IMR-90 (cell line): Measurements from ENCODE around the gene TULP4. TPM values are rescaled to one million over a fixed set of nuclear protein-coding genes. Genes with fewer than 3 reads are reported as not detected.

Experiments
- ATAC-seq: fragments of 200-7000 bp; cut with Tn5 transposase; 2 replicates; pipeline ENCODE4 v1.9.1; 2020; ENCODE audit warnings: low read depth, mild to moderate bottlenecking, moderate library complexity
- BruUV-seq: library from RNA; stranded (reverse); fragments of 400-500 nt; replicated peaks from 2 replicates; lab custom pipeline; 2021; lab: Mats Ljungman, UMichigan
- CTCF ChIA-PET: fragments of 300-600 bp; formaldehyde crosslinking; extraction: SDS; loops from one replicate; lab custom pipeline; 2021; ENCODE audit warnings: antibody characterized with exemption; lab: Yijun Ruan, JAX
- POLR2A ChIA-PET: fragments of 300-600 bp; sonication (Branson Sonifier 250); formaldehyde crosslinking; loops from one replicate; lab custom pipeline; 2022; ENCODE audit warnings: antibody characterized with exemption; ENCODE audit not compliant: unreplicated experiment; lab: Charles Lee
- DNase-seq: peaks from one replicate; pipeline ENCODE4 v3.0.0; 2013
- H2AFZ ChIP-seq: replicated peaks from 2 replicates; pipeline ENCODE3; 2013; ENCODE audit warnings: low read length, mild to moderate bottlenecking; ENCODE audit not compliant: poor library complexity
- H2AK5ac ChIP-seq: 2 replicates; pipeline ENCODE4 v1.6.1; 2013; ENCODE audit warnings: low read depth, low read length, inconsistent platforms
- H2AK9ac ChIP-seq: replicated peaks from 2 replicates; pipeline ENCODE3; 2013; ENCODE audit warnings: mild to moderate bottlenecking, low read depth, low read length, moderate library complexity; ENCODE audit not compliant: poor library complexity
- H2BK120ac ChIP-seq: 2 replicates; pipeline ENCODE4 v1.6.1; 2013; ENCODE audit warnings: low read depth, low read length, inconsistent platforms
- H2BK15ac ChIP-seq: 3 replicates; pipeline ENCODE4 v1.6.1; 2013; ENCODE audit warnings: low read depth, low read length, inconsistent platforms
- H2BK20ac ChIP-seq: 2 replicates; pipeline ENCODE4 v1.6.1; 2013; ENCODE audit warnings: low read depth, mild to moderate bottlenecking, inconsistent platforms, low read length, moderate library complexity
- H2BK5ac ChIP-seq: 2 replicates; pipeline ENCODE4 v1.6.1; 2013; ENCODE audit warnings: mild to moderate bottlenecking, low read depth, low read length, inconsistent platforms; ENCODE audit not compliant: poor library complexity, severe bottlenecking
- H3K14ac ChIP-seq: replicated peaks from 2 replicates; pipeline ENCODE4 v1.6.1; 2013; ENCODE audit warnings: low read depth, low read length, inconsistent platforms
- H3K18ac ChIP-seq: 2 replicates; pipeline ENCODE4 v1.6.1; 2013; ENCODE audit warnings: low read depth, low read length, control low read depth
- H3K23ac ChIP-seq: 2 replicates; pipeline ENCODE4 v1.6.1; 2013; ENCODE audit warnings: low read depth, low read length, inconsistent platforms
- H3K27ac ChIP-seq: 2 replicates; pipeline ENCODE4 v1.5.1; 2013; ENCODE audit warnings: mild to moderate bottlenecking, control low read depth, low read length; ENCODE audit not compliant: insufficient read depth
- H3K27me3 ChIP-seq: 2 replicates; pipeline ENCODE4 v1.6.1; 2013; ENCODE audit warnings: low read length; ENCODE audit not compliant: control insufficient read depth, insufficient read depth
- H3K36me3 ChIP-seq: 2 replicates; pipeline ENCODE4 v1.6.1; 2013; ENCODE audit warnings: low read length, mixed read lengths; ENCODE audit not compliant: control insufficient read depth, insufficient read depth
- H3K4ac ChIP-seq: 2 replicates; pipeline ENCODE4 v1.6.1; 2013; ENCODE audit warnings: low read depth, low read length, inconsistent platforms
- H3K4me1 ChIP-seq: 2 replicates; pipeline ENCODE4 v1.6.1; 2013; ENCODE audit warnings: low read length, mixed read lengths; ENCODE audit not compliant: control insufficient read depth, insufficient read depth
- H3K4me2 ChIP-seq: 2 replicates; pipeline ENCODE4 v1.6.1; 2013; ENCODE audit warnings: low read depth, mild to moderate bottlenecking, control low read depth, low read length, moderate library complexity
- H3K4me3 ChIP-seq: 2 replicates; pipeline ENCODE4 v1.5.1; 2013; ENCODE audit warnings: low read depth, mild to moderate bottlenecking, control low read depth, low read length, moderate library complexity; ENCODE audit not compliant: insufficient read depth
- H3K56ac ChIP-seq: 2 replicates; pipeline ENCODE4 v1.6.1; 2013; ENCODE audit warnings: low read length, inconsistent platforms; ENCODE audit not compliant: insufficient read depth; ENCODE audit errors: extremely low read depth
- H3K79me1 ChIP-seq, 2 experiments: 2 replicates each; pipeline ENCODE4 v1.6.1; 2013; ENCODE audit warnings: low read length in 2 of 2, inconsistent platforms in 1 of 2, low read depth in 1 of 2
- H3K9ac ChIP-seq: 2 replicates; pipeline ENCODE4 v1.6.1; 2013; ENCODE audit warnings: low read depth, low read length, control low read depth
- H3K9me1 ChIP-seq: 2 replicates; pipeline ENCODE4 v1.6.1; 2013; ENCODE audit warnings: low read length, inconsistent platforms; ENCODE audit not compliant: insufficient read depth
- H3K9me3 ChIP-seq: 2 replicates; pipeline ENCODE4 v1.6.1; 2013; ENCODE audit warnings: low read length; ENCODE audit not compliant: control insufficient read depth, insufficient read depth
- H4K20me1 ChIP-seq: 2 replicates; pipeline ENCODE4 v1.6.1; 2013; ENCODE audit warnings: low read length, inconsistent platforms; ENCODE audit not compliant: insufficient read depth
- H4K5ac ChIP-seq: 2 replicates; pipeline ENCODE4 v1.6.1; 2013; ENCODE audit warnings: mild to moderate bottlenecking, low read depth, low read length, control low read depth
- H4K8ac ChIP-seq, 2 experiments: 2 replicates each; pipeline ENCODE4 v1.6.1; 2013; ENCODE audit warnings: low read depth in 2 of 2, low read length in 2 of 2, control low read depth in 1 of 2, inconsistent platforms in 1 of 2
- H4K91ac ChIP-seq: 2 replicates; pipeline ENCODE4 v1.6.1; 2013; ENCODE audit warnings: low read depth, low read length, inconsistent platforms; ENCODE audit not compliant: insufficient read depth
- CEBPB ChIP-seq: IDR thresholded peaks from 2 replicates; pipeline ENCODE4 v1.6.1; 2012; ENCODE audit warnings: low read depth, low read length, improper control_type of control experiment
- SMC3 ChIP-seq: fragments of 150-350 bp; IDR thresholded peaks from 2 replicates; pipeline ENCODE4 v1.6.1; 2016; ENCODE audit warnings: low read depth, mild to moderate bottlenecking, antibody characterized with exemption, low read length, moderate library complexity
- WGBS, 2 experiments: methylation state at CpG; one replicate each; pipeline versions ENCODE4 v1.1.5 to v1.1.7; 2013; ENCODE audit warnings: missing lambda C conversion rate in 2 of 2; ENCODE audit not compliant: insufficient read length in 1 of 2; ENCODE audit errors: extremely low coverage in 2 of 2; 5-methylcytosine and 5-hydroxymethylcytosine counted together
- dilution Hi-C: fragments of 300-500 bp; cut with HindIII; formaldehyde crosslinking; loops from one replicate; pipeline ENCODE4 v1.14.3; 2018; ENCODE audit warnings: low sequenced_read_pairs; ENCODE audit not compliant: unreplicated experiment
- in situ Hi-C: fragments of 300-500 bp; cut with MboI; formaldehyde crosslinking; loops from 3 replicates; pipeline ENCODE4 v1.14.3; 2019; ENCODE audit warnings: low sequenced_read_pairs, inconsistent platforms, mixed read lengths
- intact Hi-C: fragments of 100-400 bp; cut with micrococcal nuclease; formaldehyde crosslinking; loops from 2 replicates; pipeline ENCODE4 v1.10.0; 2022
- polyA plus RNA-seq, 3 experiments: library from polyadenylated mRNA; depleted of rRNA; stranded (reverse); fragments of >200 nt; gene quantifications; 2 replicates each; pipeline ENCODE4 v1.2.3, GENCODE V29; 2012; ENCODE audit warnings: low replicate concordance in 1 of 3
- total RNA-seq: library from RNA; depleted of rRNA; stranded (reverse); fragments of >200 nt; gene quantifications from 2 replicates; pipeline ENCODE4 v1.2.3, GENCODE V29; 2012

Gene TULP4
- total and polyA plus RNA-seq, 2 of the 4 experiments (the other 2 are of a cell fraction): 8.1 to 30.6 TPM

- H3K9ac ChIP-seq: no peak overlapping the region
These were observed 97.2 kb downstream of the TULP4 start for GRCh38 chr6:158409451-158409850.

More at GRCh38 chr6:158409451-158409850, 97.2 kb downstream of the TULP4 start:
- dilution Hi-C loops (no loop called here), in situ Hi-C loops (no loop called here), intact Hi-C loops (no loop called here)
- Histone ChIP-seq H3K56ac (no peak overlapping the region), H2BK5ac (no peak overlapping the region), H2AK5ac (no peak overlapping the region), H3K27ac (0 out of 2 replicates have a peak overlapping the region, but pooled peaks have one; percentile 41), H3K9me1 (peaks cover 9% of the 10 kb centered on the region; the same call in 1 of the 2 replicates), H3K18ac (no peak overlapping the region), H2BK15ac (no peak overlapping the region), H2BK20ac (no peak overlapping the region), H3K36me3 (peaks cover 3% of the 10 kb centered on the region; the same call in 1 of the 2 replicates), H3K14ac (no peak overlapping the region), H4K91ac (no peak overlapping the region), H4K8ac (no peak overlapping the region), H4K20me1 (no peaks in the 10 kb centered on the region), H3K27me3 (no peaks in the 10 kb centered on the region), H3K4me1 (peaks cover 8% of the 10 kb centered on the region), H3K4me3 (no peak overlapping the region), H3K23ac (no peak overlapping the region), H2AK9ac (no peak overlapping the region), H3K4me2 (no peak overlapping the region), H3K79me1 (peaks cover 8 to 44% of the 10 kb centered on the region in 2 experiments; a peak in 3 of 4 replicates), H2BK120ac (no peak overlapping the region), H3K4ac (no peak overlapping the region), H4K5ac (no peak overlapping the region), H3K9me3 (no peaks in the 10 kb centered on the region), H2AFZ (no peak overlapping the region)
- peak; percentile 75 for DNase-seq
- TF ChIP-seq CEBPB (peak; percentile 60; the same call in 1 of the 2 replicates), SMC3 (no peak)
- CTCF ChIA-PET: no interaction called here
- WGBS, 2 experiments: 60% methylated on average over 1 of the region's 3 CpGs; no CpG with 5 or more reads in 1 of the 2 experiments
- ATAC-seq: peak; percentile 53
- POLR2A ChIA-PET: interaction anchor here (0.7 kb wide), 1 partner anchor 9 kb away, joined by 4 read pairs; no protein-coding TSS in a partner anchor
- BruUV-seq: no TSS peak
